Activated T-cell treated with anti-CD3 and anti-CD28 coated beads, Interleukin-2, amount 50 U/mL, for 1 hour (primary cell): ENCODE measurements around the gene SYCP3.

Experiments
- DNase-seq: peaks from one replicate; pipeline ENCODE4 v3.0.0-alpha.2; 2020

The SYCP3 gene

DNA sequence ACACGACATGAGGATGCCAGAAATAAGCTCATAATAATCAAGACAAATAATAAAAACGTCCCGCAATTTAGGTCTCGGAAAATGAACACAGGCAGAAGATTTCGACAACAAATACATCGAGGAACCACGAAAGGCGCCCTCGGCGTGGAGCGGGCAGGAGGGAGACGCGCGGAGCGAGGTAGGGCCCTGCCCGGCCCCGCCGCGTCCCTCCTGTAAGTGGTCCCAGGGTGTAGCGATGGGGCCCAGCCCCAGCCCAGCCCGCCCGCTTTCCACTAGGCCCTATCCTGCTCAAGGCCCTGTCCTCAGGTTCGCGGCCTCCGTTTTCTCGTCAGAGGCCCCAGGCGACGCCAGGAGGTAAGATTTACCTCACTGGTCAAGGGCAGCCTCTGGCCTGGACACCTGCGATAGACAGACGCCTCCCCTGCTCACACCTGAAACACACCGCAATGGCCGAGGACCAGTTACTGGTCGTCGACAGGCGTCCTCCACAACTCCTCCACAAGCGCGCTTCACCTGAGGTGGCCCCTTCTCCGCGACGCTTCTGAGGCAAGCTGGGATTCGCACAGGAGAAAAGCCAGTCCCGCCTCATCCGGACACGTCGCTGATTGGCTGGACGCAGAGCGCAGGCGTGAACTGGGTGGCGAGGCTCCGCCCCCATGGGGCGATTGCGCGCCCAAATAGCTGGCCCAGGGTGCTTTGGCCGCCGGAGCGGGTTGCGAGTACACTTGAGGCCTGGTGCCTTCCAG lies at the start of gene SYCP3:
Gene SYCP3, minus strand, starts transcription at position 543 of the 746 bp plus-strand sequence. CDS start 1,527 bp downstream, outside the sequence.
- DNase-seq = no peak

GRCh38 chr12:101785671-101786070 lies 46.4 kb upstream of the SYCP3 start:
- DNase-seq = no peak

- no peak for DNase-seq
Observed at GRCh38 chr12:101784376-101784775, 45.1 kb upstream of the SYCP3 start.

DNA sequence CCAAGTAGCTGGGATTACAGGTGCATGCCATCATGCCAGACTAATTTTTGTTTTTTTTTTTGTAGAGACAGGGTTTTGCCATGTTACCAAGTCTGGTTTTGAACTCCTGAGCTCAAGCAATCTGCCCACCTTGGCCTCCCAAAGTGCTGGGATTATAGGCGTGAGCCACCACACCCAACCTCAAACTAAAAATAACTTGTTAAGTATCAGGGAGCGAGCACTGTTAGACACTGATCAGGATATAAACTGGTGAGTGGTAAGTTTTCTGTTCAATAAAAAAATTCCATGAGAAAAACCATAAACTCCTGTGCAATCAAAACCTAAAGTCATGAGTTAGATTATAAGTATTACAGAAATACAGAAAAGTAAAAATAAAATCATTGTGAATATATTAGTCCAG lies 44.6 kb upstream of the SYCP3 start:
- no peak for DNase-seq

DNA sequence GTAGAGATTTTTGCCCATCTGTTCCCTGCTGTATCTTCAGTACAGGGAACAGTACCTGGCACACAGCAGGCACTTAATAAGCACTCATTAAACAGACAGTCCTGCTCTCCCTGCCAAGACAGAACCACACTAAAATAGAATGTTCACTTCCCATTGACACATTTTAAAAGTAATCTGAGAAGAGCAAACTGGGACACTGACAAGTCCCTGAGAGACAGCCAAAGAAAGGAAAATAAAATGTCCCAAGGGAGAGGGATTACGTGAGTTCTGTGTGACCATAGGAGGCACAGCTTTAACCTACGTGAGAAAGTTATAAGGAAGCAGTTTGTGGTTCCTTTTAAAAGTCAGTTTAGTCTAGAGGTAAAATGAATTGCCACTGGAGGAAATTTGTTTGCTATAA lies 43.9 kb upstream of the SYCP3 start:
- DNase-seq = no peak

DNA sequence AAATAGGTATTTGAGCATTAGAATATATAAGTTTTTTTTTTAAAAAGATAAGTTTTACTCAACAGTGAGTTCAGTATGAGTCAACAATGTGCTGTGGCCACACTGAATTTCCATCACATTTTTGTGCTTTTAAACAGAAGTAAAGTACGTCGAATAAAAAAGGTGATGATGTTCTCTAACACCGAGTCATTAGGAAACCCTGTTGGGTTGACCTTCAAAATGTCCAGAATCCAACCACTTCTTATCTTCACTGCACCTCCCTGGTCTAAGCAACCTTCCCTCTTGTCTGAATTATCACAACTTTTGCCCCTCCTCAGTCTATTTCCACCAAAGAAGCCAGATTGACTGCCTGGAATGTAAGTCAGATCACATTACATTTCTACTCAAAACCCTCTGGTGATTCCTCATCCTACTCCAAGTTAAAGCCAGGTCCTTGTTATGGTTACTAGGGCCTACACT lies 43.0 kb upstream of the SYCP3 start:
- no peak for DNase-seq

- no peak for DNase-seq
Observed at GRCh38 chr12:101781834-101782233, 42.6 kb upstream of the SYCP3 start.

GRCh38 chr12:101780599-101780998 lies 41.3 kb upstream of the SYCP3 start:
- no peak for DNase-seq

GRCh38 chr12:101779626-101780025 lies 40.4 kb upstream of the SYCP3 start:
- no peak for DNase-seq

GRCh38 chr12:101779200-101779599 lies 39.9 kb upstream of the SYCP3 start:
- no peak for DNase-seq

DNA sequence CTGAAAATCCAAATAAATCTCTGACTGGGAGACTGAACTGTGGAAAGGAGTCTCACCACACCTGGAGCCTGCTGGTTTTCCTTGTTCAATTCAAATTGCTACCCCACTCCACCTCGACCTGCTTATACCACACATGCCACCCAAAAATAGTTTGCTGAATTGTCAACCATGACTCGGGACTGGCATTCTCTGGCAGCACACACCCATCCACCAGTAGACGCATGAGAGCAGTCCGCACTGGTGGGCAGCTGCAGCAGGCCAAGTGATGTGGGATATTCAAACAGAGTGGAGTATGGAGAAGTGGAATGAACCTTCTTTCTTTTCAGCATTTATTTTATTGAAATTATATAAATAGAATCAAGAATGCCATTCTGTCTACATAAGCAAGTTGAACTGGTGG lies 38.7 kb upstream of the SYCP3 start:
- no peak for DNase-seq

- no peak for DNase-seq
Observed at GRCh38 chr12:101777485-101777884, 38.2 kb upstream of the SYCP3 start.

- no peak for DNase-seq
Observed at GRCh38 chr12:101775816-101776215, 36.6 kb upstream of the SYCP3 start.

GRCh38 chr12:101773650-101774162 lies 34.4 kb upstream of the SYCP3 start:
- peak; percentile 61 for DNase-seq

DNA sequence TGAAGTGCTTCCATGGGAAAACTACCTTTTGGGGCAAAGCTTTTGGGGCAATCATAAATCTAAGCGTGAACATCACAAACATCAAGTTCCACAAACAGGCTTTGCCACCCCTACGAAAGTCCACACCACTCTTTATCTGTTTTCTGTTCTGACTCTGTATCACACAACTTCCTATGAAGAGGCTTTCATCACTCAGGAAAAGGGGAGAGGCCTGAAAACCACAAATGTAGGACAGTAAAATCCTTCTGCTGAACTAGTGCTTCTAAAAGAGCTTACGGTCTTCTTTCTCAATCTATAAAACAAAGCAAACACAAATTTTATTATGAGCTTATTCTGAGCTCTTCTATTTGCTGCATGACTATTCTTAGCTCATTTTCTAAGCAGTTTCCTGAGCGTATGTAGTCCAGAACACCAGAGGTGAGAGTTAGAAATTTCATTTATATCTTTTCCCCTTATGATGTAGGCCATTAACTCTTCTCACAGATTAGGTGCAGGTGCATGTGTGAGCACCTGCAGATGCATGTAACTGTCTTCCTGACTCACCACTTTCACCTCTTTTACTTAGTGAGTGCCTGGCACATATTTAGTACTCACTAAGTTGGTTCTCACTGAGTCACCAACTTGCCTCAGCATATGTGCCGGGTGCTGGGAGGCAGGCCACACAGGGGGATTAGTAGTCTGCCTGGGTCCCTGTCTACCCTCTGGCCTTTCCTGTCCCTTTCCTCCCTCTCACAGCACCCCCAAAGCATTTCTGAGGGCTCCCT lies 32.9 kb upstream of the SYCP3 start:
- no peak for DNase-seq

DNA sequence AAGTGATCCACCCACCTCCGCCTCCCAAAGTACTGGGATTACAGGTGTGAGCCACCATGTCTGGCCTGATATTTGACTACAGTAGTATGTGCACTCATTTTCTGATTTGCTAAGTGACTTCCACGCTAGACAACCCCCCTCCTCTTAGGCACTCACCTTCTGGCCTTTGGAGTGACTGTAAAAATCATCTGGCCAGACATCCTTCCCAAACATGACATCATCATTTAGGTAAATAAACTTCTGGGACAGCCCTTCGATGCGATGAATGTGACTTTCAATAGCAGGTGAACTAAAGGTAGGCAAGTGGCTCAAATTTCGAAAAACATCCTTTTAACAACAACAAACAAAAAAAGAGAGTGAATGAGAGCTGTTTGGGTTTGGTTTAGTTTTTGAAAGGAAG lies 30.6 kb upstream of the SYCP3 start:
- no peak for DNase-seq

DNA sequence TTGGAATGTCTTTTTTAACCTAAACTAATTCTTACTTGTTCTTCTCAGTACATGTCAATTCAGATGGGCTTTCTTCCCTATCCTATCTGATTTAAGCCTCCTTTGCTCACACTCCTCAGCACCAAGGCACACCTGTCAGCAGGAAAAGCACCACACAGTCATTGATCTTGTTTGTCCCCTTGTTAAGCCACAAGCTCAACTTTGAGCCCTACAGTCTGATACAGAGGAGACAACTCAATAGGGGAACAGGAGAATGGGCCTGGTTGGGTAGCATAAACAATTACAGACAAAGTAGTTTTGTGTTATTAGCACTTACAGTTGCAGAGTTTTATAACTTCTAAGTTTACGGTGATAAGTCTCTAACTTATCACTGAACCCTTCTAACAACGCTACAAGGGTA lies 29.5 kb upstream of the SYCP3 start:
- no peak for DNase-seq

DNA sequence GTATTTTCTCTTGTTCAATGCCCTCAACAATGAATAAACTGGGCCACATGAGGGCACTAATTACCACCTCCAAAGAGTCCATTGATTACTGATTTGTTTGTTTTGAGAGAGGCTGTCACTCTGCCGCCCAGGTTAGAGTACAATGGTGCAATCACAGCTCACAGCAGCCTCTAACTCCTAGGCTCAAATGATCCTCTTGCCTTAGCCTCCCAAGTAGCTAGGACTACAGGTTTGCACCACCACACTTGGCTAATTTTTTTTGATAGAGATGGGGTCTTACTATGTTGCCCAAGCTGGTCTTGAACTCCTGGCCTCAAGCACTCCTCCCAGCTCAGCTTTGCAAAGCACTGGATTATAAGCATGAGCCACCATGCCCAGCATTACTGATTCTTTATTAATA lies 28.3 kb upstream of the SYCP3 start:
- no peak for DNase-seq

- DNase-seq = no peak
Observed at GRCh38 chr12:101764051-101764792, 25.0 kb upstream of the SYCP3 start.

DNA sequence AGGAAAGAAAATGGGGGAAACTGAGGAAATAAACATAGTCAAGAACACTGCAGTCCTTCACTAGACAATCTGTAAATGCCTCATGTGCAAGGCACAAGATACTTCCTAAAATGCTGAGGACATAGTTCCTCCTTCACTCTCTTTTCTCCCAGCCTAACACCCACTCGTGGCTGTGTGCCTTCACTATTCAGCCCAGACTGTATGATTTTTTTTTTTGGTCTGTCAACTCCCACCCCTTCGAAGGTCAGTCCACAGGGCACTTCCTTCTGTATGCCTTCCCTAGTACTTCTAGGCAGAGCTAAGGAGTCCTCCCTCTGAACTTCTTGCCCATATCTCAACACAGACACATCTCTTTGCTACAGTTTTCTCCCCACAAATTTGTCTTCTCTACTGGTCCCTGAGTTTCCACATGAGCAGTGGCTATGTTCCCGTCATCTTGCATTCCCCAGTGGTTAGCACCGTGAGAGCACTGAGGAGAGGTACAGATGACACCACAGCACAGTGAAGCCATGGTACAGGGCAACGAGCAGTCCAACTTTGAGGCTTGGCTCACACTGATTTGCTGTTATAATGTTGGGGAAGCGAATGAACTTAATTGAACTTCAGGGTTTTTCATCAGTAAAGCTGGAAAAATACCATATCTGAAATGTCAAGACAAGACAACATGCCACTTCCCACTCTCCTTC lies 24.1 kb upstream of the SYCP3 start:
- no peak for DNase-seq

DNA sequence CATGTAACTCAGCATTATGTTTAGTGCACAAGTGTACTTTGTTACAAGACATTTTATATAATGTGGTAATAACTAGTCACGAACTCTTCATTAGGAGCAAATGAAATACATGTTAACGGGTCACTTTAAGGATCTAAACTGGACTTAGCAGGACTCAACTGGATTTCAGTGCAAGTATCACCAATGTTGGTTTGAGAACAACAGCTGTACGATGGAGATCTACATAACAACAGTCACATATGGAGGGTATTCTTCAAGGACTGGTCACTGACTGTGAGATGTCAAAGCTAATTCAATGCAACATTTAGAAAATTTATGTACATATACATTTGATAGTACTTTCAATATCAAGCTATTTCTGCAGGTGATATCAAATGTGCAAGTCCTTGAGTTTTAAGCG lies 22.5 kb upstream of the SYCP3 start:
- no peak for DNase-seq

DNA sequence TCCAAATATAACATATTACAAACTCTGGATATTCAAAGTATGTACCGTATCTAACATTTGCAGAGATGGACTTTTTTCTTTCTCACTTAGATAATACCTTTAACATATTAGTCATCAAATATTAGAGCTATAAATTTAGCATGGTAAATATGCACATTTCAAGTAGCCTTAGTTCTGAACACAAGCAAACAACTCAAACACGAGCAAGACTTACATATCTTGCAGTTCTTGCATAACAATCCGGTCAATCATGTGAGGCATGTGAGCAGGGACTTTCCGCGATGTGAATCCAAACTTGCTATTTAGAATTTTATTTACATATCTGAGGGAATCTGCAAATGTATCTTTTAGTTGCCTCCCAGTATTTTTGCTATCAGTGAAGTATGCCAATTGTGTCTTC lies 22.1 kb upstream of the SYCP3 start:
- no peak for DNase-seq
